Measurements from ENCODE around the gene KRT16.
"Not testable (repeated sequence)": the region's sequence is repeated elsewhere in the genome, so short reads cannot be mapped to it uniquely, and the experiment has no call there.

KRT16 gene

DNA sequence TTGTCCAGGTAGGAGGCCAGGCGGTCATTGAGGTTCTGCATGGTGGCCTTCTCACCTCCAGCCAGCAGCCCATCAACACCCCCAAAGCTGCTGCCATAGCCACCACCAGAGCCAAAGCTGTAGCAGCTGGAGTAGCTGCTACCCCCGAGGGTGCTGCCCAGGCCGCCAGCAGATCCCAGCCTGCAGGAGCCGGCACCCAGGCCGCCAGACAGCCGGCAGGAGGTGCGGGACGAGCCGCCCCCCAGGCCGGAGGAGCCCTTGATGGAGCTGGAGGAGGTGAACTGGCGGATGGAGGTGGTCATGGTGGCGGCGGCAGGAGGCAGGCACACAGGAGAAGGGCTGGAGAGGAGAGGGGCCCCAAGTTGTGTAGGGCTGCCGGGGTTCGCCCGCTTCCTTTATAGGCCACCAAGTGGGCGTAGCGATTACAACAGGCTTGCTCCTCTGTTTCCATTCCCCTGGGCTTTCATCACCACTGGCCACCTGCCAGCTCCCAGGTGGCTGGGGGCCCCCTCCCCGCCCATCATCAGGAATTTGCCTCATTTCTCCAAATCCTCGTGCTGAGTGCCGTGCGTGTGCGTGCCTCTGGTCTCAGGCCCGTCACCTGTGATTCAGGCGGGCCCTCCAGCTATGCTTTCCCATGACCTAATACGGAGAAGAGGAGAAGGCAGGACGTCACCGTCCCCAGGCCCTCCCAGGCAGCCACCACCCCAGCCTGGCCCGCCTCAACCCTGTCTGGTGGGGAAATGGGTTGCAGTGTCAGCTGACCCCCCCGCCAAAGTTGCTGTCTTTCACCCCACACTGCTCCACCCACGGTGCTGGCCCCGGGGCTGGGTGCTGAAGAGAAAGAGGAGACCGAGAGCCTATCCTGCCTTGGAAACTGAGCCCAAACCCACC, 11.9 kb upstream of the KRT16 start, which contains the start of gene KRT17:
Gene KRT17 (minus strand): TSS at position 368 of the 894 bp plus-strand sequence. CDS start 66 bp downstream, at position 302.
- H3K9ac ChIP-seq: no peak within 1 kb of the TSS
- H3K4me1 ChIP-seq: peaks cover 7 to 15% (median 10%) of the 10 kb centered on the region in 10 experiments; a peak in 18 of 20 replicates
- no peak within 1 kb of the TSS for H3K4me3 ChIP-seq
- no peaks in the 10 kb centered on the region for H3K9me3 ChIP-seq (replicated peaks in 1 of 11)
- H3K4me2 ChIP-seq: peak within 1 kb of the TSS in 9 of 11 experiments; percentile 7 to 56 (median 40); a peak in 14 of 22 replicates
- H3K36me3 ChIP-seq: no peaks in the 10 kb centered on the region
- no peaks in the 10 kb centered on the region for H3K27me3 ChIP-seq
- no peak for TF ChIP-seq Cebpa-rat (IDR thresholded peaks at IDR 0.05)
- no peak within 1 kb of the TSS for H3K27ac ChIP-seq
- no peaks in the 10 kb centered on the region; a peak in 1 of 22 replicates for H4K20me1 ChIP-seq

- H3K4me3 ChIP-seq; H3K27me3 ChIP-seq; H3K9ac ChIP-seq; H3K9me3 ChIP-seq (replicated peaks in 1 of 11); H4K20me1 ChIP-seq; H3K36me3 ChIP-seq; H3K27ac ChIP-seq: not testable (repeated sequence)
- Histone ChIP-seq H3K4me1 (peaks cover 7 to 15% (median 9%) of the 10 kb centered on the region in 10 experiments; a peak in 17 of 20 replicates), H3K4me2 (0 out of 22 replicates have a peak overlapping the region, but pooled peaks of 1 of the 11 experiments have one; percentile 7)
Observed at GRCh38 chr17:41623184-41623861, 10.8 kb upstream of the KRT16 start.

DNA sequence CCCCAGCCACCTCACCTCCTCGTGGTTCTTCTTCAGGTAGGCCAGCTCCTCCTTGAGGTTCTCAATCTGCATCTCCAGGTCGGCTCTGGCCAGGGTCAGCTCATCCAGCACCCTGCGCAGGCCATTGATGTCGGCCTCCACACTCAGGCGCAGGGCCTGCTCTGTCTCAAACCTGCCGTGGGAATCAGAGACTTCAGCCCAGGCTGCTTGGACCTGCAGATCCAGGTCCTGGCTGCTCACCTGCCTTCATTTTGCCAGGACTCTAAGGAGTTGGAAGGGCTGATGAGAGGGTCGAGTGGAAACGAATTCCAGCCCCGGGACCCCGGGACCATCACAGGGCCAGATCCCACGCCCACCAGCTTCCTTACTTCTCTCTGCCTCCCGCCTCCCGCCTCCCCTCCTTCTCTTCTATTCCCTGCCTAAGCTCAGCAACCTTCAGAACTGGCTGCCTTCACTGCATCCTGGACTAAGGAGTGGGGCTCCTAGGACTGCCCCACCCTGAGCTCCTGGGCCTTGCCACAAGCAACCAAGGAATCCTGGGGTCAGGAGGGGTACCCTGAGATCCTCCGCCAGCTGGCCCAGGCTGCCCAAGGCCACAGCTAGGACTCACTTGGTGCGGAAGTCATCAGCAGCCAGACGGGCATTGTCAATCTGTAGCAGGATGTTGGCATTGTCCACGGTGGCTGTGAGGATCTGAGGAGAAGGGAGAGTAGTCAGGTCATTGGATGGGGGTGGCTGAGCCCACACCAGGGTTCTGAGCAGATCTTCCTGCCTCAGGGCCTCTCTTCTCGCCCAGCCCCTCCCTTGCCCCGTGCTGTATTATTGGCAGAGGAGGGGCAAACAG, 10.0 kb upstream of the KRT16 start:
- H3K4me2 ChIP-seq; H3K27ac ChIP-seq; H4K20me1 ChIP-seq; H3K36me3 ChIP-seq; H3K27me3 ChIP-seq; H3K9ac ChIP-seq; H3K4me3 ChIP-seq; H3K9me3 ChIP-seq (replicated peaks in 1 of 11): not testable (repeated sequence)
- peaks cover 7 to 15% (median 9%) of the 10 kb centered on the region in 10 experiments; a peak in 17 of 20 replicates for H3K4me1 ChIP-seq

DNA sequence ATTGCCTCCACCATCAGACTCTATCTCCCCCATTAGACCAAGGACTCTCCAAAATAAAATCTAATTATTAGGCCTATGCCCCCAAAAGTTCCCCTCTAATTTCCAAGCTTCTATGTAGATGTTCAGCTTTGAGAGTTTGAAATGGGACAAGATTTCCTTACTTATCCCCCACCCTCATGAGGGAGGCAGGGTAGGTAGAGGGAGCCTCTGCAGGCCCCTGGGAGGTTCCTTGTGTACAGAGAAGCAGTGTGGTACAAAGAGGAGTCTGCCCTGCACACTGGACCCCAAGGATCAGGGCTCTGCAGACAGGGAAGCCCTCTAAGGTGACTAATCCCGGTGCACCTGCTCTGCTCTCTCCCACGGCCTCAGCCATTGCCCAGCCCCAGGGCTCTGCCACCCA, 9.3 kb upstream of the KRT16 start:
- no peak for TF ChIP-seq Cebpa-rat (IDR thresholded peaks at IDR 0.05)

GRCh38 chr17:41621435-41621817, 8.9 kb upstream of the KRT16 start:
- peaks cover 7 to 21% (median 15%) of the 10 kb centered on the region in 10 experiments; a peak in 17 of 20 replicates for H3K4me1 ChIP-seq
- not testable (repeated sequence) for H3K9me3 ChIP-seq (replicated peaks in 1 of 11); H3K27ac ChIP-seq; H3K27me3 ChIP-seq; H3K4me3 ChIP-seq; H3K9ac ChIP-seq; H4K20me1 ChIP-seq; H3K36me3 ChIP-seq; H3K4me2 ChIP-seq

More for the DNA sequence above, 9.3 kb upstream of the KRT16 start:
- H3K27ac ChIP-seq: no peak overlapping the region
- H4K20me1 ChIP-seq: no peaks in the 10 kb centered on the region; a peak in 1 of 22 replicates
- no peak overlapping the region for H3K9ac ChIP-seq
- no peaks in the 10 kb centered on the region for H3K9me3 ChIP-seq (replicated peaks in 1 of 11)
- H3K4me1 ChIP-seq: peaks cover 7 to 16% (median 10%) of the 10 kb centered on the region in 10 experiments; a peak in 17 of 20 replicates
- H3K36me3 ChIP-seq: no peaks in the 10 kb centered on the region
- no peak overlapping the region for H3K4me2 ChIP-seq
- H3K27me3 ChIP-seq: no peaks in the 10 kb centered on the region
- H3K4me3 ChIP-seq: no peak overlapping the region

- Histone ChIP-seq H3K36me3 (no peaks in the 10 kb centered on the region), H3K9ac (no peak overlapping the region), H3K4me2 (no peak overlapping the region), H4K20me1 (no peaks in the 10 kb centered on the region; a peak in 1 of 22 replicates), H3K9me3 (replicated peaks in 1 of 11) (no peaks in the 10 kb centered on the region), H3K4me1 (peaks cover 7 to 25% (median 17%) of the 10 kb centered on the region in 10 experiments; a peak in 17 of 20 replicates), H3K27me3 (no peaks in the 10 kb centered on the region), H3K4me3 (no peak overlapping the region), H3K27ac (no peak overlapping the region)
- TF ChIP-seq Cebpa-rat (IDR thresholded peaks at IDR 0.05): no peak
Observed at GRCh38 chr17:41620583-41621434, 8.2 kb upstream of the KRT16 start.

DNA sequence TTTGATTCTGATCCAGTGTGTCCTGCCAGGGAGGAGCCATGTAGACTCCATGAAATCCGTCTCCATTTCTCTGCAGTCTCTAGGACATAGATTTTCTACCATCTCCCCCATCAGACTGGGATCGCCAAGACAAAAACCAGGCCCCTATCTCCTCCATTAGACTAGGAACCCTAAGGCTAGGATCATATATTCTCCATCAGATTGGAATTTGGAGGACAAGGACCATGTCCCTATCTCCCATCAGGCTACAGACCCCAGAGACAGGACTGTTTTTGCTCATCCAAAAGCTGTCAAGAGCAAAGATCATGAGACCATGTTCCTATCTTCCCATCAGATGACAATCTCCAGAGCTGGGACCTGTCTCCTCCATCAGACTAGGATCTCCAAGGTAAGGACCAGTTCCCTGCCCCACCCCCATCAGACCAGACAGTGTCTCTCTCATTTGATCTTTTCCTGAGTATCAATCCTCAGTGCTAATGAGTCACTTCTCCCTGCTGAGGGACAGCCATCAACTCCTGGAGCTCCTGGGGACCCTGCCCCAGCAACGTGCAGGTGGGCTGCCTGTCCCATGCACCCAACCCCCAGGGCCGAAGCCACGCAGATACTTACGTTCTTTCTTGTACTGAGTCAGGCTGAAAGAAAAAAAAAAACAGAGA, 7.5 kb upstream of the KRT16 start:
- not testable (repeated sequence) for H3K9ac ChIP-seq; H3K9me3 ChIP-seq (replicated peaks in 1 of 11); H3K27me3 ChIP-seq; H3K36me3 ChIP-seq; H3K4me3 ChIP-seq; H3K27ac ChIP-seq; H4K20me1 ChIP-seq; H3K4me2 ChIP-seq
- H3K4me1 ChIP-seq: peaks cover 7 to 29% (median 17%) of the 10 kb centered on the region in 10 experiments; a peak in 17 of 20 replicates
